DOHH2 (cell line): Measurements from ENCODE around the gene RUSC1.

Source experiments
- H3F3A ChIP-seq: fragments of 200-600 bp; sonication (generic), shearing (Covaris generic); 2 replicates; pipeline ENCODE4 v1.6.0; 2016; ENCODE audit warnings: antibody characterized with exemption, mild to moderate bottlenecking; ENCODE audit not compliant: control insufficient read depth, insufficient read depth
- H3K27ac ChIP-seq: fragments of 200-600 bp; sonication (generic); 2 replicates; pipeline ENCODE4 v1.5.1; 2014; ENCODE audit warnings: low read depth, mild to moderate bottlenecking, low read length, moderate library complexity
- H3K27me3 ChIP-seq: fragments of 200-600 bp; sonication (generic); 2 replicates; pipeline ENCODE4 v1.6.1; 2014; ENCODE audit warnings: mild to moderate bottlenecking, low read length, mixed read lengths; ENCODE audit not compliant: control insufficient read depth
- H3K36me3 ChIP-seq: fragments of 200-600 bp; sonication (generic); 2 replicates; pipeline ENCODE4 v1.6.1; 2014; ENCODE audit warnings: mild to moderate bottlenecking, low read length, moderate library complexity, mixed read lengths; ENCODE audit not compliant: control insufficient read depth
- H3K4me1 ChIP-seq: fragments of 200-600 bp; sonication (generic); 2 replicates; pipeline ENCODE4 v1.6.1; 2014; ENCODE audit warnings: mild to moderate bottlenecking, low read length, mixed read lengths; ENCODE audit not compliant: control insufficient read depth
- H3K4me2 ChIP-seq: fragments of 200-600 bp; sonication (generic); 2 replicates; pipeline ENCODE4 v1.6.0; 2014; ENCODE audit warnings: mild to moderate bottlenecking, low read length, moderate library complexity
- H3K4me3 ChIP-seq: fragments of 200-600 bp; sonication (generic); 2 replicates; pipeline ENCODE4 v1.5.1; 2014; ENCODE audit warnings: mild to moderate bottlenecking, low read length, mixed read lengths
- H3K79me2 ChIP-seq: fragments of 200-600 bp; sonication (generic); 2 replicates; pipeline ENCODE4 v1.6.1; 2014; ENCODE audit warnings: mild to moderate bottlenecking, low read length, mixed read lengths; ENCODE audit not compliant: control insufficient read depth
- H3K9me2 ChIP-seq: fragments of 200-600 bp; sonication (generic); replicated peaks from 2 replicates; pipeline ENCODE4 v1.6.1; 2014; ENCODE audit warnings: mild to moderate bottlenecking, low read length, mixed read lengths; ENCODE audit not compliant: control insufficient read depth
- H3K9me3 ChIP-seq: fragments of 200-600 bp; sonication (generic); 2 replicates; pipeline ENCODE4 v1.6.1; 2014; ENCODE audit warnings: antibody characterized with exemption, low read length, mixed read lengths; ENCODE audit not compliant: control insufficient read depth, insufficient read depth
- H4K20me1 ChIP-seq: fragments of 200-600 bp; sonication (generic); 2 replicates; pipeline ENCODE4 v1.6.0; 2014; ENCODE audit warnings: low read depth, mild to moderate bottlenecking, antibody characterized with exemption, low read length, moderate library complexity; ENCODE audit not compliant: control insufficient read depth, insufficient read depth
- CTCF ChIP-seq: fragments of 200-600 bp; sonication (generic); IDR thresholded peaks from one replicate; pipeline ENCODE4 v1.5.1; 2014; ENCODE audit warnings: antibody characterized with exemption, mild to moderate bottlenecking, low read depth, low read length; ENCODE audit not compliant: poor library complexity, severe bottlenecking
- EZH2phosphoT487 ChIP-seq: fragments of 200-600 bp; sonication (generic); IDR thresholded peaks from 2 replicates; pipeline ENCODE4 v1.6.1; 2017; ENCODE audit warnings: borderline replicate concordance, mild to moderate bottlenecking, antibody characterized with exemption, low read length, moderate library complexity, mixed read lengths

RUSC1 gene

GRCh38 chr1:155309423-155310021 is 11.2 kb upstream of the RUSC1 start:
- H3K4me1 ChIP-seq, result peaks cover 34% of the 10 kb centered on the region
- H3K79me2 ChIP-seq, result peaks cover 54% of the 10 kb centered on the region
- H3K9me3 ChIP-seq, result no peaks in the 10 kb centered on the region
- H3K9me2 ChIP-seq, result no peaks in the 10 kb centered on the region
- peak overlapping the region; percentile 98 for H3K27ac ChIP-seq
- peaks cover 7% of the 10 kb centered on the region; the same call in 1 of the 2 replicates for H4K20me1 ChIP-seq
- no peaks in the 10 kb centered on the region for H3K27me3 ChIP-seq
- H3K4me3 ChIP-seq, result peak overlapping the region; percentile 91
- peaks cover 6% of the 10 kb centered on the region for H3F3A ChIP-seq
- peaks cover 56% of the 10 kb centered on the region for H3K36me3 ChIP-seq
- TF ChIP-seq EZH2phosphoT487 (no peak), CTCF (peak; percentile 35)
- H3K4me2 ChIP-seq, result peak overlapping the region; percentile 97

- no peak overlapping the region for H3K4me3 ChIP-seq
- H3K4me2 ChIP-seq, result no peak overlapping the region
- no peak overlapping the region for H3K27ac ChIP-seq
- peaks cover 21% of the 10 kb centered on the region for H3F3A ChIP-seq
- no peaks in the 10 kb centered on the region for H3K9me2 ChIP-seq
- H3K27me3 ChIP-seq, result no peaks in the 10 kb centered on the region
- H3K4me1 ChIP-seq, result peaks cover 24% of the 10 kb centered on the region
- H3K36me3 ChIP-seq, result peaks cover 81% of the 10 kb centered on the region
- TF ChIP-seq CTCF (no peak), EZH2phosphoT487 (no peak)
- peaks cover 7% of the 10 kb centered on the region; the same call in 1 of the 2 replicates for H4K20me1 ChIP-seq
- peaks cover 58% of the 10 kb centered on the region for H3K79me2 ChIP-seq
- no peaks in the 10 kb centered on the region for H3K9me3 ChIP-seq
Observed at GRCh38 chr1:155313261-155313660, 7.4 kb upstream of the RUSC1 start.

GRCh38 chr1:155316922-155317321 is 3.8 kb upstream of the RUSC1 start:
- Histone ChIP-seq H3K27me3 (no peaks in the 10 kb centered on the region), H3K27ac (no peak overlapping the region), H3F3A (peaks cover 38% of the 10 kb centered on the region), H3K4me2 (no peak overlapping the region), H3K79me2 (peaks cover 25% of the 10 kb centered on the region), H3K36me3 (peaks cover 74% of the 10 kb centered on the region), H4K20me1 (peaks cover 7% of the 10 kb centered on the region; the same call in 1 of the 2 replicates), H3K9me2 (no peaks in the 10 kb centered on the region), H3K4me3 (no peak overlapping the region), H3K4me1 (peaks cover 23% of the 10 kb centered on the region), H3K9me3 (no peaks in the 10 kb centered on the region)
- no peak for TF ChIP-seq CTCF
- TF ChIP-seq EZH2phosphoT487, result no peak

GRCh38 chr1:155318082-155318481 is 2.6 kb upstream of the RUSC1 start:
- peaks cover 38% of the 10 kb centered on the region for H3F3A ChIP-seq
- H3K79me2 ChIP-seq, result peaks cover 14% of the 10 kb centered on the region
- no peaks in the 10 kb centered on the region for H3K9me3 ChIP-seq
- H3K36me3 ChIP-seq, result peaks cover 62% of the 10 kb centered on the region
- TF ChIP-seq CTCF (no peak), EZH2phosphoT487 (no peak)
- no peaks in the 10 kb centered on the region for H3K9me2 ChIP-seq
- no peak overlapping the region for H3K4me2 ChIP-seq
- H3K27me3 ChIP-seq, result no peaks in the 10 kb centered on the region
- peaks cover 31% of the 10 kb centered on the region for H3K4me1 ChIP-seq
- H4K20me1 ChIP-seq, result 0 out of 2 replicates have a peak, but pooled peaks cover 4% of the 10 kb centered on the region
- no peak overlapping the region for H3K4me3 ChIP-seq
- H3K27ac ChIP-seq, result no peak overlapping the region
